Measurements from ENCODE around the gene ATP23.

GRCh38 chr12:57958061-57958657 is 16.8 kb downstream of the ATP23 start:
- TF ChIP-seq CTCF (conservative IDR thresholded peaks at IDR 0.05; ENCODE audit: low read length): no peak
- no peak for TF ChIP-seq EZH2phosphoT487 (IDR thresholded peaks at IDR 0.05; ENCODE audit: borderline replicate concordance)
